ENCODE data around the gene KDM2B.

Gene KDM2B

GRCh38 chr12:121461048-121461447 lies 119.8 kb downstream of the KDM2B start:
- TF ChIP-seq CTCF (IDR thresholded peaks at IDR 0.05; ENCODE audit: insufficient read depth, low read depth, low read length, missing control alignments), result no peak
- DNase-seq (ENCODE audit: low read depth), result no peak
- H3K4me3 ChIP-seq (ENCODE audit: low read length), result no peak overlapping the region

GRCh38 chr12:121456551-121456950 lies 124.3 kb downstream of the KDM2B start:
- H3K4me3 ChIP-seq (ENCODE audit: low read length), result no peak overlapping the region
- DNase-seq (ENCODE audit: low read depth), result peak; percentile 34
- no peak for TF ChIP-seq CTCF (IDR thresholded peaks at IDR 0.05; ENCODE audit: insufficient read depth, low read depth, low read length, missing control alignments)

- DNase-seq (ENCODE audit: low read depth), result no peak
- H3K4me3 ChIP-seq (ENCODE audit: low read length), result no peak overlapping the region
- no peak for TF ChIP-seq CTCF (IDR thresholded peaks at IDR 0.05; ENCODE audit: insufficient read depth, low read depth, low read length, missing control alignments)
Measured at GRCh38 chr12:121455766-121456420, 124.9 kb downstream of the KDM2B start.

GRCh38 chr12:121454921-121455320 lies 125.9 kb downstream of the KDM2B start:
- no peak for DNase-seq (ENCODE audit: low read depth)
- TF ChIP-seq CTCF (IDR thresholded peaks at IDR 0.05; ENCODE audit: insufficient read depth, low read depth, low read length, missing control alignments), result no peak
- no peak overlapping the region for H3K4me3 ChIP-seq (ENCODE audit: low read length)

GRCh38 chr12:121453629-121454028 lies 127.2 kb downstream of the KDM2B start:
- H3K4me3 ChIP-seq (ENCODE audit: low read length), result no peak overlapping the region
- TF ChIP-seq CTCF (IDR thresholded peaks at IDR 0.05; ENCODE audit: insufficient read depth, low read depth, low read length, missing control alignments), result no peak
- DNase-seq (ENCODE audit: low read depth), result no peak

GRCh38 chr12:121452985-121453360 lies 127.8 kb downstream of the KDM2B start:
- DNase-seq (ENCODE audit: low read depth), result no peak
- no peak for TF ChIP-seq CTCF (IDR thresholded peaks at IDR 0.05; ENCODE audit: insufficient read depth, low read depth, low read length, missing control alignments)
- no peak overlapping the region for H3K4me3 ChIP-seq (ENCODE audit: low read length)

- H3K4me3 ChIP-seq (ENCODE audit: low read length), result no peak overlapping the region
- DNase-seq (ENCODE audit: low read depth), result peak; percentile 95
- TF ChIP-seq CTCF (IDR thresholded peaks at IDR 0.05; ENCODE audit: insufficient read depth, low read depth, low read length, missing control alignments), result no peak
Measured at GRCh38 chr12:121452340-121452984, 128.4 kb downstream of the KDM2B start.
